ENCODE data around the gene AUTS2.

AUTS2 gene

GRCh38 chr7:70322856-70323255 is 724.6 kb downstream of the AUTS2 start:
- H3K79me2 ChIP-seq (ENCODE audit: control insufficient read depth, insufficient read depth, low read length), result no peaks in the 10 kb centered on the region
- no peak overlapping the region for H3K27ac ChIP-seq (ENCODE audit: low read depth, low read length)
- no peak overlapping the region for H3K23ac ChIP-seq (ENCODE audit: low read length)
- H4K8ac ChIP-seq (ENCODE audit: low read depth, low read length), result no peak overlapping the region
- H2BK120ac ChIP-seq (ENCODE audit: low read depth, low read length), result no peak overlapping the region
- DNase-seq, result no peak
- no peaks in the 10 kb centered on the region for H3K4me1 ChIP-seq (ENCODE audit: control insufficient read depth, low read depth, low read length)
- no peak overlapping the region for H3K9ac ChIP-seq (ENCODE audit: low read length)
- H3K4me3 ChIP-seq (ENCODE audit: low read length), result no peak overlapping the region
- H2BK15ac ChIP-seq (replicated peaks; ENCODE audit: low read depth), result no peak overlapping the region
- WGBS (ENCODE audit: extremely low coverage, insufficient coverage, low lambda C conversion rate), result no CpG with 5 or more reads among the region's 1 CpG
- H3K4ac ChIP-seq (ENCODE audit: low read depth, low read length), result no peak overlapping the region
- no peak overlapping the region for H2AK5ac ChIP-seq (ENCODE audit: low read length)
- H3K79me1 ChIP-seq (ENCODE audit: low read length), result no peaks in the 10 kb centered on the region
- no peak overlapping the region for H4K5ac ChIP-seq (ENCODE audit: low read length)
- H3K4me2 ChIP-seq (ENCODE audit: low read length), result no peak overlapping the region
- no peaks in the 10 kb centered on the region for H3K36me3 ChIP-seq (ENCODE audit: control insufficient read depth, insufficient read depth, low read length)
- H3K56ac ChIP-seq (ENCODE audit: low read length), result no peak overlapping the region
- no peak overlapping the region for H2BK5ac ChIP-seq (ENCODE audit: low read length)
- no peak overlapping the region for H3K18ac ChIP-seq (ENCODE audit: low read length)
- no peaks in the 10 kb centered on the region for H3K27me3 ChIP-seq (ENCODE audit: insufficient read depth, low read length, poor library complexity)

GRCh38 chr7:70325509-70326101 is 727.3 kb downstream of the AUTS2 start:
- WGBS (ENCODE audit: extremely low coverage, insufficient coverage, low lambda C conversion rate), result no CpG with 5 or more reads among the region's 2 CpGs
- H4K5ac ChIP-seq (ENCODE audit: low read length), result no peak overlapping the region
- no peak overlapping the region for H3K4ac ChIP-seq (ENCODE audit: low read depth, low read length)
- H3K56ac ChIP-seq (ENCODE audit: low read length), result no peak overlapping the region
- H3K36me3 ChIP-seq (ENCODE audit: control insufficient read depth, insufficient read depth, low read length), result no peaks in the 10 kb centered on the region
- no peak overlapping the region for H3K4me3 ChIP-seq (ENCODE audit: low read length)
- H3K9ac ChIP-seq (ENCODE audit: low read length), result no peak overlapping the region
- no peak overlapping the region for H2BK120ac ChIP-seq (ENCODE audit: low read depth, low read length)
- no peak overlapping the region for H3K27ac ChIP-seq (ENCODE audit: low read depth, low read length)
- no peaks in the 10 kb centered on the region for H3K79me1 ChIP-seq (ENCODE audit: low read length)
- no peaks in the 10 kb centered on the region for H3K27me3 ChIP-seq (ENCODE audit: insufficient read depth, low read length, poor library complexity)
- H3K18ac ChIP-seq (ENCODE audit: low read length), result no peak overlapping the region
- no peak overlapping the region for H4K8ac ChIP-seq (ENCODE audit: low read depth, low read length)
- no peak overlapping the region for H3K4me2 ChIP-seq (ENCODE audit: low read length)
- H3K79me2 ChIP-seq (ENCODE audit: control insufficient read depth, insufficient read depth, low read length), result no peaks in the 10 kb centered on the region
- DNase-seq, result no peak
- no peak overlapping the region for H2BK15ac ChIP-seq (replicated peaks; ENCODE audit: low read depth)
- no peak overlapping the region for H2BK5ac ChIP-seq (ENCODE audit: low read length)
- H3K23ac ChIP-seq (ENCODE audit: low read length), result no peak overlapping the region
- H3K4me1 ChIP-seq (ENCODE audit: control insufficient read depth, low read depth, low read length), result no peaks in the 10 kb centered on the region
- no peak overlapping the region for H2AK5ac ChIP-seq (ENCODE audit: low read length)

- Histone ChIP-seq H3K36me3 (ENCODE audit: control insufficient read depth, insufficient read depth, low read length) (no peaks in the 10 kb centered on the region), H2BK15ac (replicated peaks; ENCODE audit: low read depth) (no peak overlapping the region), H3K4me1 (ENCODE audit: control insufficient read depth, low read depth, low read length) (no peaks in the 10 kb centered on the region), H3K23ac (ENCODE audit: low read length) (no peak overlapping the region), H2BK5ac (ENCODE audit: low read length) (no peak overlapping the region), H3K9ac (ENCODE audit: low read length) (no peak overlapping the region), H3K4me2 (ENCODE audit: low read length) (no peak overlapping the region), H3K4ac (ENCODE audit: low read depth, low read length) (no peak overlapping the region), H3K18ac (ENCODE audit: low read length) (no peak overlapping the region), H3K79me2 (ENCODE audit: control insufficient read depth, insufficient read depth, low read length) (no peaks in the 10 kb centered on the region), H4K8ac (ENCODE audit: low read depth, low read length) (no peak overlapping the region), H3K27ac (ENCODE audit: low read depth, low read length) (no peak overlapping the region), H3K56ac (ENCODE audit: low read length) (no peak overlapping the region), H2AK5ac (ENCODE audit: low read length) (no peak overlapping the region), H3K79me1 (ENCODE audit: low read length) (no peaks in the 10 kb centered on the region), H2BK120ac (ENCODE audit: low read depth, low read length) (no peak overlapping the region), H4K5ac (ENCODE audit: low read length) (no peak overlapping the region), H3K4me3 (ENCODE audit: low read length) (no peak overlapping the region), H3K27me3 (ENCODE audit: insufficient read depth, low read length, poor library complexity) (no peaks in the 10 kb centered on the region)
- no CpG with 5 or more reads among the region's 2 CpGs for WGBS (ENCODE audit: extremely low coverage, insufficient coverage, low lambda C conversion rate)
- DNase-seq, result no peak
Observed at GRCh38 chr7:70334295-70334694, 736.0 kb downstream of the AUTS2 start.

GRCh38 chr7:70334871-70335270 is 736.6 kb downstream of the AUTS2 start:
- H3K27me3 ChIP-seq (ENCODE audit: insufficient read depth, low read length, poor library complexity), result no peaks in the 10 kb centered on the region
- no CpG with 5 or more reads among the region's 2 CpGs for WGBS (ENCODE audit: extremely low coverage, insufficient coverage, low lambda C conversion rate)

GRCh38 chr7:70336536-70336935 is 738.3 kb downstream of the AUTS2 start:
- Histone ChIP-seq H3K9ac (ENCODE audit: low read length) (no peak overlapping the region), H3K18ac (ENCODE audit: low read length) (no peak overlapping the region), H3K36me3 (ENCODE audit: control insufficient read depth, insufficient read depth, low read length) (no peaks in the 10 kb centered on the region), H3K27ac (ENCODE audit: low read depth, low read length) (no peak overlapping the region), H2BK120ac (ENCODE audit: low read depth, low read length) (no peak overlapping the region), H3K23ac (ENCODE audit: low read length) (no peak overlapping the region), H2AK5ac (ENCODE audit: low read length) (no peak overlapping the region), H3K79me1 (ENCODE audit: low read length) (no peaks in the 10 kb centered on the region), H4K8ac (ENCODE audit: low read depth, low read length) (no peak overlapping the region), H3K4me1 (ENCODE audit: control insufficient read depth, low read depth, low read length) (no peaks in the 10 kb centered on the region), H4K5ac (ENCODE audit: low read length) (no peak overlapping the region), H3K56ac (ENCODE audit: low read length) (no peak overlapping the region), H3K27me3 (ENCODE audit: insufficient read depth, low read length, poor library complexity) (no peaks in the 10 kb centered on the region), H3K79me2 (ENCODE audit: control insufficient read depth, insufficient read depth, low read length) (no peaks in the 10 kb centered on the region), H3K4me3 (ENCODE audit: low read length) (no peak overlapping the region), H3K4ac (ENCODE audit: low read depth, low read length) (no peak overlapping the region), H2BK5ac (ENCODE audit: low read length) (no peak overlapping the region), H2BK15ac (replicated peaks; ENCODE audit: low read depth) (no peak overlapping the region), H3K4me2 (ENCODE audit: low read length) (no peak overlapping the region)
- DNase-seq, result no peak
- no CpG with 5 or more reads among the region's 3 CpGs for WGBS (ENCODE audit: extremely low coverage, insufficient coverage, low lambda C conversion rate)

More at GRCh38 chr7:70334871-70335270, 736.6 kb downstream of the AUTS2 start:
- DNase-seq, result no peak
- H3K18ac ChIP-seq (ENCODE audit: low read length), result no peak overlapping the region
- H2AK5ac ChIP-seq (ENCODE audit: low read length), result no peak overlapping the region
- no peak overlapping the region for H4K5ac ChIP-seq (ENCODE audit: low read length)
- H3K79me1 ChIP-seq (ENCODE audit: low read length), result no peaks in the 10 kb centered on the region
- H3K9ac ChIP-seq (ENCODE audit: low read length), result no peak overlapping the region
- H4K8ac ChIP-seq (ENCODE audit: low read depth, low read length), result no peak overlapping the region
- no peak overlapping the region for H2BK120ac ChIP-seq (ENCODE audit: low read depth, low read length)
- H3K36me3 ChIP-seq (ENCODE audit: control insufficient read depth, insufficient read depth, low read length), result no peaks in the 10 kb centered on the region
- no peaks in the 10 kb centered on the region for H3K79me2 ChIP-seq (ENCODE audit: control insufficient read depth, insufficient read depth, low read length)
- H3K4ac ChIP-seq (ENCODE audit: low read depth, low read length), result no peak overlapping the region
- H3K4me1 ChIP-seq (ENCODE audit: control insufficient read depth, low read depth, low read length), result no peaks in the 10 kb centered on the region
- no peak overlapping the region for H3K56ac ChIP-seq (ENCODE audit: low read length)
- H3K23ac ChIP-seq (ENCODE audit: low read length), result no peak overlapping the region
- no peak overlapping the region for H2BK15ac ChIP-seq (replicated peaks; ENCODE audit: low read depth)
- H2BK5ac ChIP-seq (ENCODE audit: low read length), result no peak overlapping the region
- no peak overlapping the region for H3K27ac ChIP-seq (ENCODE audit: low read depth, low read length)
- no peak overlapping the region for H3K4me3 ChIP-seq (ENCODE audit: low read length)
- H3K4me2 ChIP-seq (ENCODE audit: low read length), result no peak overlapping the region

GRCh38 chr7:70338015-70338414 is 739.7 kb downstream of the AUTS2 start:
- H2AK5ac ChIP-seq (ENCODE audit: low read length), result no peak overlapping the region
- no peak overlapping the region for H4K5ac ChIP-seq (ENCODE audit: low read length)
- no peak overlapping the region for H2BK5ac ChIP-seq (ENCODE audit: low read length)
- no peaks in the 10 kb centered on the region for H3K79me2 ChIP-seq (ENCODE audit: control insufficient read depth, insufficient read depth, low read length)
- H4K8ac ChIP-seq (ENCODE audit: low read depth, low read length), result no peak overlapping the region
- no peaks in the 10 kb centered on the region for H3K27me3 ChIP-seq (ENCODE audit: insufficient read depth, low read length, poor library complexity)
- no CpG with 5 or more reads among the region's 1 CpG for WGBS (ENCODE audit: extremely low coverage, insufficient coverage, low lambda C conversion rate)
- H3K56ac ChIP-seq (ENCODE audit: low read length), result no peak overlapping the region
- H3K79me1 ChIP-seq (ENCODE audit: low read length), result no peaks in the 10 kb centered on the region
- H3K4me3 ChIP-seq (ENCODE audit: low read length), result no peak overlapping the region
- H3K18ac ChIP-seq (ENCODE audit: low read length), result no peak overlapping the region
- DNase-seq, result no peak
- no peaks in the 10 kb centered on the region for H3K4me1 ChIP-seq (ENCODE audit: control insufficient read depth, low read depth, low read length)
- H3K23ac ChIP-seq (ENCODE audit: low read length), result no peak overlapping the region
- H3K4me2 ChIP-seq (ENCODE audit: low read length), result no peak overlapping the region
- H2BK120ac ChIP-seq (ENCODE audit: low read depth, low read length), result no peak overlapping the region
- no peaks in the 10 kb centered on the region for H3K36me3 ChIP-seq (ENCODE audit: control insufficient read depth, insufficient read depth, low read length)
- H2BK15ac ChIP-seq (replicated peaks; ENCODE audit: low read depth), result no peak overlapping the region
- no peak overlapping the region for H3K4ac ChIP-seq (ENCODE audit: low read depth, low read length)
- no peak overlapping the region for H3K9ac ChIP-seq (ENCODE audit: low read length)
- no peak overlapping the region for H3K27ac ChIP-seq (ENCODE audit: low read depth, low read length)

All from mesendoderm (in vitro differentiated cells).